ENCODE data around the gene ANKRD17. TPM values are rescaled to one million over a fixed set of nuclear protein-coding genes. Genes with fewer than 3 reads are reported as not detected.

Gene ANKRD17
- total and polyA plus RNA-seq, 9 of the 15 experiments (the other 6 are each of a cell fraction or from before 2014, with no cell fraction given), result 25.5 to 86.9 (median 52.2) TPM

GRCh38 chr4:73223258-73223650 lies 35.3 kb downstream of the ANKRD17 start:
- peak overlapping the region; percentile 56; the same call in 1 of the 2 replicates for H3K4me3 ChIP-seq
- peak overlapping the region; percentile 36; the same call in 1 of the 2 replicates for H3K4me2 ChIP-seq (ENCODE audit: insufficient read depth, low read length)
- FAIRE-seq, result no peak
- H3K4me1 ChIP-seq (replicated peaks in 1 of 2; ENCODE audit: control insufficient read depth in 2 of 2, insufficient read depth in 2 of 2, low read length in 2 of 2), result peaks cover 0 to 3% of the 10 kb centered on the region in 2 experiments; a peak in 2 of 5 replicates
- no peaks in the 10 kb centered on the region for H4K20me1 ChIP-seq (replicated peaks; ENCODE audit: control insufficient read depth, insufficient read depth, low read length)
- H3K36me3 ChIP-seq (ENCODE audit: control insufficient read depth, insufficient read depth, low read length), result peaks cover 22% of the 10 kb centered on the region
- no peaks in the 10 kb centered on the region for H3K27me3 ChIP-seq (ENCODE audit: control insufficient read depth in 2 of 2, insufficient read depth in 2 of 2, low read length in 2 of 2)
- peak; percentile 3 for ATAC-seq
- ChIA-PET POLR2A (interaction anchor here (0.6 to 2.7 kb wide), 11 partner anchors 8 to 45 kb away, joined by 3 to 19 read pairs (median 5); partner anchors contain the start of gene ANKRD17), CTCF (ENCODE audit: low intra/inter-chr PET ratio) (no interaction called here)
- H3K9ac ChIP-seq (ENCODE audit: insufficient read depth in 1 of 2, low read depth in 2 of 2, low read length in 2 of 2), result peak overlapping the region in 1 of 2 experiments; percentile 98; a peak in 2 of 4 replicates
- H3K9me3 ChIP-seq (replicated peaks; ENCODE audit: control insufficient read depth, insufficient read depth, low read depth, low read length), result no peaks in the 10 kb centered on the region; the same call in 1 of the 2 replicates
- WGBS (ENCODE audit: insufficient coverage, low coverage, missing lambda C conversion rate), result 13% methylated on average over 3 of the region's 3 CpGs
- peak overlapping the region; percentile 96 for H3K27ac ChIP-seq (ENCODE audit: extremely low read depth, low read depth, low read length)
- intact Hi-C loops (cut with micrococcal nuclease), result loop anchor here (5.0 kb wide), 1 partner anchor 34 kb away; the partner anchor contains the start of gene ANKRD17
- no peak for DNase-seq (ENCODE audit: extremely low read depth in 1 of 4, low spot score in 3 of 4)
- BruUV-seq (replicated peaks), result no TSS peak
- no peaks in the 10 kb centered on the region for H3K9me1 ChIP-seq (ENCODE audit: control insufficient read depth, insufficient read depth, low read length)
- H2AFZ ChIP-seq (ENCODE audit: low read depth, low read length), result peak overlapping the region; percentile 83
- peaks cover 92% of the 10 kb centered on the region for H3K79me2 ChIP-seq (ENCODE audit: control insufficient read depth, insufficient read depth, low read length)
- in situ Hi-C loops (cut with MboI), result no loop called here
- TF ChIP-seq PATZ1 (CRISPR knock-in tag; IDR thresholded peaks at IDR 0.05; ENCODE audit: borderline replicate concordance) (no peak), ZKSCAN3 (CRISPR knock-in tag; IDR thresholded peaks at IDR 0.05) (no peak), MIER1 (IDR thresholded peaks at IDR 0.05; ENCODE audit: low read depth) (no peak), PRMT5 (CRISPR knock-in tag; IDR thresholded peaks at IDR 0.05) (no peak), MEF2A (IDR thresholded peaks at IDR 0.05; ENCODE audit: control insufficient read depth, low read depth, low read length) (no peak), ZC3H8 (IDR thresholded peaks at IDR 0.05) (no peak), HDAC1 (IDR thresholded peaks at IDR 0.05) (no peak), POLR2AphosphoS2 (IDR thresholded peaks at IDR 0.05; ENCODE audit: low read length) (no peak), JUND (IDR thresholded peaks at IDR 0.05; ENCODE audit: borderline replicate concordance, low read depth, low read length) (no peak), JUND (tag; IDR thresholded peaks at IDR 0.05; ENCODE audit: borderline replicate concordance, low read depth, low read length) (no peak), CSDE1 (IDR thresholded peaks at IDR 0.05) (no peak), ZNF263 (CRISPR knock-in tag; IDR thresholded peaks at IDR 0.05; ENCODE audit: borderline replicate concordance) (no peak), POLR2H (tag; IDR thresholded peaks at IDR 0.05; ENCODE audit: low read depth) (no peak), ZNF644 (tag; IDR thresholded peaks at IDR 0.05; ENCODE audit: low read depth) (0 out of 2 replicates have a peak, but pooled peaks have one; percentile 15), ELF1 (tag; IDR thresholded peaks at IDR 0.05) (peak; percentile 58; the same call in 1 of the 2 replicates), ZBTB9 (CRISPR knock-in tag; IDR thresholded peaks at IDR 0.05) (0 out of 2 replicates have a peak, but pooled peaks have one; percentile 11), KAT7 (CRISPR knock-in tag; IDR thresholded peaks at IDR 0.05; ENCODE audit: borderline replicate concordance) (no peak), ZNF76 (CRISPR knock-in tag; IDR thresholded peaks at IDR 0.05; ENCODE audit: borderline replicate concordance) (no peak), HNRNPK (IDR thresholded peaks at IDR 0.05; ENCODE audit: low read depth, low read length, poor library complexity, severe bottlenecking) (no peak), CEBPB (tag; IDR thresholded peaks at IDR 0.05) (no peak), MAX (CRISPR knock-in tag; IDR thresholded peaks at IDR 0.05) (no peak)
